Measurements from ENCODE around the gene BMP7.

- no peak for TF ChIP-seq ARNTL (CRISPR knock-in tag; IDR thresholded peaks at IDR 0.05; ENCODE audit: borderline replicate concordance, low read depth)
- TF ChIP-seq TCF4 (CRISPR knock-in tag; IDR thresholded peaks at IDR 0.05; ENCODE audit: borderline replicate concordance): no peak
- TF ChIP-seq ESRRG (CRISPR knock-in tag; IDR thresholded peaks at IDR 0.05): no peak
- TF ChIP-seq OSR1 (CRISPR knock-in tag; IDR thresholded peaks at IDR 0.05): no peak
- TF ChIP-seq ZNF70 (CRISPR knock-in tag; IDR thresholded peaks at IDR 0.05): no peak
- TF ChIP-seq TSHZ2 (CRISPR knock-in tag; IDR thresholded peaks at IDR 0.05): no peak
- no peak for TF ChIP-seq ISL1 (CRISPR knock-in tag; IDR thresholded peaks at IDR 0.05)
- no peak for TF ChIP-seq POU6F1 (CRISPR knock-in tag; IDR thresholded peaks at IDR 0.05; ENCODE audit: borderline replicate concordance, low read depth)
- TF ChIP-seq GLIS3 (CRISPR knock-in tag; IDR thresholded peaks at IDR 0.05): no peak
- TF ChIP-seq CREB5 (CRISPR knock-in tag; IDR thresholded peaks at IDR 0.05; ENCODE audit: low read depth): no peak
- TF ChIP-seq SNAI2 (CRISPR knock-in tag; IDR thresholded peaks at IDR 0.05): no peak
- no peak for TF ChIP-seq ZC3H10 (CRISPR knock-in tag; IDR thresholded peaks at IDR 0.05)
- TF ChIP-seq ZFP30 (CRISPR knock-in tag; IDR thresholded peaks at IDR 0.05): no peak
- no peak for TF ChIP-seq PATZ1 (CRISPR knock-in tag; IDR thresholded peaks at IDR 0.05; ENCODE audit: borderline replicate concordance)
Measured at GRCh38 chr20:57177636-57178280, 88.7 kb downstream of the BMP7 start.
